HG03097 (cell line): ENCODE measurements around the gene PGAP6.
"Not testable (repeated sequence)": the region's sequence is repeated elsewhere in the genome, so short reads cannot be mapped to it uniquely, and the experiment has no call there.

Experiments
- ATAC-seq: cut with Tn5 transposase; IDR thresholded peaks from one replicate; pipeline ENCODE4 v1.9.1; 2021; ENCODE audit not compliant: unreplicated experiment, low FRiP score

The PGAP6 gene

GRCh38 chr16:379961-380761 is 1.6 kb downstream of the PGAP6 start:
- ATAC-seq, result no peak

- no peak for ATAC-seq
Observed at GRCh38 chr16:379183-379960, 2.4 kb downstream of the PGAP6 start.

- no peak for ATAC-seq
Observed at GRCh38 chr16:378821-379182, 3.0 kb downstream of the PGAP6 start.

GRCh38 chr16:378113-378820 is 3.5 kb downstream of the PGAP6 start:
- not testable (repeated sequence) for ATAC-seq

GRCh38 chr16:377419-377951 is 4.3 kb downstream of the PGAP6 start:
- no peak for ATAC-seq

- ATAC-seq, result no peak
Observed at GRCh38 chr16:376817-377418, 4.9 kb downstream of the PGAP6 start.

GRCh38 chr16:375927-376816 is 5.6 kb downstream of the PGAP6 start:
- no peak for ATAC-seq

- ATAC-seq, result no peak
Observed at GRCh38 chr16:375212-375611, 6.6 kb downstream of the PGAP6 start.

- ATAC-seq, result no peak
Observed at GRCh38 chr16:374616-374926, 7.2 kb downstream of the PGAP6 start.

- no peak for ATAC-seq
Observed at GRCh38 chr16:373848-374615, 7.7 kb downstream of the PGAP6 start.

- ATAC-seq, result no peak
Observed at GRCh38 chr16:373020-373598, 8.7 kb downstream of the PGAP6 start.

GRCh38 chr16:372302-372983 is 9.3 kb downstream of the PGAP6 start:
- no peak for ATAC-seq

GRCh38 chr16:371515-372301 is 10.1 kb downstream of the PGAP6 start:
- no peak for ATAC-seq

GRCh38 chr16:370979-371514 is 10.7 kb downstream of the PGAP6 start:
- no peak for ATAC-seq

- ATAC-seq, result peak; percentile 61
Observed at GRCh38 chr16:370443-370842, 11.3 kb downstream of the PGAP6 start, which contains the start of gene MRPL28. Gene MRPL28, minus strand, starts transcription at chr16:370538. Its CDS starts 320 bp downstream, at chr16:370218.

- no peak for ATAC-seq
Observed at GRCh38 chr16:369866-370436, 11.8 kb downstream of the PGAP6 start.
